ENCODE data around the gene KIF5B. TPM values are rescaled to one million over a fixed set of nuclear protein-coding genes. Genes with fewer than 3 reads are reported as not detected.

The KIF5B gene
- total and polyA plus RNA-seq, 2 of the 4 experiments (the other 2 are of a cell fraction), result 33.5 to 68.5 TPM

DNA sequence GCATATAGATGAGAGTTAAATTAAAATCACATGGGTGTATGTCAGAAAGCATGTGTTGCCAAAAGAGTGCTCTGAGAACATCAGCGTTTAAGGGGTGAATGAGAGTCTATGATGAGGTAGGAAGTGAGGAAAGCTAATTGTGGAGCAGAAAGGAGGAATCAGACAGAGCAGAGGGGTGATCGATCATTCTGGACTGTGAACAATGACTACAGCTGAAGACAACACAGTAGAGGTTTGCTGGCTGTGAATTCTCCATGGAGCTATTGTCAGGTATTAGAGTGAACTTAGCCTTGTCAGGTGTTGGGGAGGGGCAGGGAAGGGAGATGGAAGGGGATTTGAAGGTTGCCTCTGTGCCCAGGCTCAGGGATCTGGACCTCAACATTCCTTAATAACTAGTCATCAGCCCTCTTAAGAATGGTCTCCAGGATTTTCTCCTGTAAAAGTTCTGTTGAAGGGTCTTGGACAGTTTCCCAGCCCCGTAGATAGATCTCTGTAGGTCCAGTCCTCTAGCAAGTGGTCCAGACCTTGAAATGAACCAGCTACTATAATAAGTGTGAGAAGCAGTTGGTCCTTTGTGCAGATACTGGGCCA is 57.1 kb downstream of the KIF5B start:
- no peak overlapping the region for H3K18ac ChIP-seq (ENCODE audit: low read depth, low read length)
- ChIA-PET POLR2A (ENCODE audit: unreplicated experiment) (no interaction called here), CTCF (no interaction called here)
- in situ Hi-C loops (cut with MboI; ENCODE audit: low sequenced_read_pairs), result no loop called here
- H3K14ac ChIP-seq (replicated peaks; ENCODE audit: low read depth, low read length), result no peak overlapping the region; the same call in 1 of the 2 replicates
- no peak overlapping the region for H2BK120ac ChIP-seq (ENCODE audit: low read depth, low read length)
- H3K36me3 ChIP-seq (ENCODE audit: control insufficient read depth, insufficient read depth, low read length), result no peaks in the 10 kb centered on the region; the same call in 1 of the 2 replicates
- 0 out of 2 replicates have a peak, but pooled peaks cover 4% of the 10 kb centered on the region for H3K9me1 ChIP-seq (ENCODE audit: insufficient read depth, low read length)
- H4K91ac ChIP-seq (ENCODE audit: insufficient read depth, low read depth, low read length), result no peak overlapping the region
- H3K4ac ChIP-seq (ENCODE audit: low read depth, low read length), result no peak overlapping the region
- H2AK5ac ChIP-seq (ENCODE audit: low read depth, low read length), result no peak overlapping the region
- H3K23ac ChIP-seq (ENCODE audit: low read depth, low read length), result no peak overlapping the region
- no TSS peak for BruUV-seq (replicated peaks)
- H3K56ac ChIP-seq (ENCODE audit: extremely low read depth, insufficient read depth, low read length), result no peak overlapping the region
- H3K4me1 ChIP-seq (ENCODE audit: control insufficient read depth, insufficient read depth, low read length), result peaks cover 3% of the 10 kb centered on the region; the same call in 1 of the 2 replicates
- no peak overlapping the region for H3K4me2 ChIP-seq (ENCODE audit: low read depth, low read length)
- no peak overlapping the region for H3K4me3 ChIP-seq (ENCODE audit: insufficient read depth, low read depth, low read length)
- WGBS, 2 experiments (ENCODE audit: extremely low coverage in 2 of 2, insufficient read length in 1 of 2), result 78% methylated on average over 3 of the region's 3 CpGs; no CpG with 5 or more reads in 1 of the 2 experiments
- H4K8ac ChIP-seq (ENCODE audit: low read depth in 2 of 2, low read length in 2 of 2), result no peak overlapping the region
- no peak for ATAC-seq (ENCODE audit: low read depth)
- no peaks in the 10 kb centered on the region for H4K20me1 ChIP-seq (ENCODE audit: insufficient read depth, low read length)
- H3K79me1 ChIP-seq (ENCODE audit: low read depth in 1 of 2, low read length in 2 of 2), result 0 out of 4 replicates have a peak, but pooled peaks cover 0 to 3% of the 10 kb centered on the region in 2 experiments
- dilution Hi-C loops (cut with HindIII; ENCODE audit: low sequenced_read_pairs, unreplicated experiment), result no loop called here
- H3K27me3 ChIP-seq (ENCODE audit: control insufficient read depth, insufficient read depth, low read length), result no peaks in the 10 kb centered on the region
- H2BK5ac ChIP-seq (ENCODE audit: low read depth, low read length, poor library complexity, severe bottlenecking), result no peak overlapping the region
- no peak overlapping the region for H2BK20ac ChIP-seq (ENCODE audit: low read depth, low read length)
- no peak overlapping the region for H2AFZ ChIP-seq (replicated peaks; ENCODE audit: low read length, poor library complexity)
- no peak for DNase-seq
- intact Hi-C loops (cut with micrococcal nuclease), result no loop called here
- no peak overlapping the region for H2BK15ac ChIP-seq (ENCODE audit: low read depth, low read length)
- no peak overlapping the region for H3K27ac ChIP-seq (ENCODE audit: insufficient read depth, low read length)
- no peak for TF ChIP-seq NFE2L2 (IDR thresholded peaks at IDR 0.05; ENCODE audit: low read depth, low read length)
- no peak for TF ChIP-seq SMC3 (IDR thresholded peaks at IDR 0.05; ENCODE audit: low read depth, low read length)
- no peak for TF ChIP-seq RCOR1 (IDR thresholded peaks at IDR 0.05; ENCODE audit: insufficient replicate concordance, low read length)
- no peak for TF ChIP-seq CHD1 (IDR thresholded peaks at IDR 0.05; ENCODE audit: low read depth, low read length)
- TF ChIP-seq MAFK (IDR thresholded peaks at IDR 0.05; ENCODE audit: low read depth, low read length), result no peak
- TF ChIP-seq ELK1 (IDR thresholded peaks at IDR 0.05; ENCODE audit: borderline replicate concordance, low read depth, low read length), result no peak
- TF ChIP-seq BHLHE40 (IDR thresholded peaks at IDR 0.05; ENCODE audit: low read depth, low read length), result no peak
- no peak for TF ChIP-seq RFX5 (IDR thresholded peaks at IDR 0.05; ENCODE audit: low read depth, low read length)
- TF ChIP-seq RAD21 (IDR thresholded peaks at IDR 0.05; ENCODE audit: low read length), result no peak
- TF ChIP-seq POLR2A (IDR thresholded peaks at IDR 0.05; ENCODE audit: low read depth, low read length), result no peak
- no peak for TF ChIP-seq MAZ (IDR thresholded peaks at IDR 0.05; ENCODE audit: borderline replicate concordance, low read depth, low read length)
- no peak for TF ChIP-seq MXI1 (IDR thresholded peaks at IDR 0.05; ENCODE audit: borderline replicate concordance, low read depth, low read length)
- TF ChIP-seq USF2 (IDR thresholded peaks at IDR 0.05; ENCODE audit: low read depth, low read length), result no peak
- H3K9me3 ChIP-seq (ENCODE audit: control insufficient read depth, insufficient read depth, low read length), result no peaks in the 10 kb centered on the region
- H4K5ac ChIP-seq (ENCODE audit: low read depth, low read length), result no peak overlapping the region
- H2AK9ac ChIP-seq (replicated peaks; ENCODE audit: low read depth, low read length, poor library complexity), result no peak overlapping the region
- H3K9ac ChIP-seq (ENCODE audit: low read depth, low read length), result no peak overlapping the region
